ENCODE data around the gene PTF1A.
A peak's percentile ranks its signal among the peaks of the same experiment; 100 is the strongest.

Gene PTF1A, protein sequence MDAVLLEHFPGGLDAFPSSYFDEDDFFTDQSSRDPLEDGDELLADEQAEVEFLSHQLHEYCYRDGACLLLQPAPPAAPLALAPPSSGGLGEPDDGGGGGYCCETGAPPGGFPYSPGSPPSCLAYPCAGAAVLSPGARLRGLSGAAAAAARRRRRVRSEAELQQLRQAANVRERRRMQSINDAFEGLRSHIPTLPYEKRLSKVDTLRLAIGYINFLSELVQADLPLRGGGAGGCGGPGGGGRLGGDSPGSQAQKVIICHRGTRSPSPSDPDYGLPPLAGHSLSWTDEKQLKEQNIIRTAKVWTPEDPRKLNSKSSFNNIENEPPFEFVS

DNA sequence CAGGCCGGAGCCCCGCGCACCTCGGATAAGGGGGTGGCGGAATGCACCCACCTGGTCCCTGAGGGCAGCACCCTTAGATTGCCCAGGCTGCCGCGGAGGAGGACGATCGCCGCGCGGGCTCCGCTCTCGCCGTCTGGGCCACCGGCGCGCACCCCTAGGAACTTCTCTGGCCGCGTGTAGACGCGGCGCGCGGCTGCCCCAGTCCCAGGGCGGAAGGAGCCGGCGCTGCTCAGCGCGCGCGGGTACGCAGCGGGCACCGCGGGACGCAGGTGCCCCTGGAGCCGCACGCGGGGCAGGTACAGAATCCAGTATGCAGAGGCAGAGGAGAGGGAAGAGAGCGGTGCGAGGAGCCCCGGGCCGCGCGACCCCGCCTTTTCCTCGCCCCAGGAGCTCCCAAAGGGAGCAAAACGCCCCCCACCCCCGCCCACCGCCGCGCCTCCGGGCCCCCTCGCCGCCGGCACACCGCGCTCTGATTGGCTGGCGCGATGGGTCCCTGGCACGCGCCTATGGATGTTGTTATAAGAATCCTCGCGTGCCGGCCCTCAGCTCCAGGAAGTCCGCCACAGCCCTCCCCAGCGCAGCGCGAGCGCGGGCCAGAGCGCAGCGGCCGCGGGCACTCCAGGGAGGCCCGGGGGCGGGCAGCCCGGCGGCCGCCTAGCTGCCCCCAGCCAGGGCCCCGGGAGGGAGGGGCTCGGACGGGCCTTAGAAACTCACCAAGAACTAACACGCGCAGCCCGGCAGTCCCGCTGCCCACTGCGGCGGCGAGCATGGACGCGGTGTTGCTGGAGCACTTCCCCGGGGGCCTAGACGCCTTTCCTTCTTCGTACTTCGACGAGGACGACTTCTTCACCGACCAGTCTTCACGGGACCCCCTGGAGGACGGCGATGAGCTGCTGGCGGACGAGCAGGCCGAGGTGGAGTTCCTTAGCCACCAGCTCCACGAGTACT, at the start of gene PTF1A:
Gene PTF1A (plus strand): TSS at position 549 of the 948 bp plus-strand sequence. CDS start 219 bp downstream, at position 768.
- DNase-seq, result no peak

DNA sequence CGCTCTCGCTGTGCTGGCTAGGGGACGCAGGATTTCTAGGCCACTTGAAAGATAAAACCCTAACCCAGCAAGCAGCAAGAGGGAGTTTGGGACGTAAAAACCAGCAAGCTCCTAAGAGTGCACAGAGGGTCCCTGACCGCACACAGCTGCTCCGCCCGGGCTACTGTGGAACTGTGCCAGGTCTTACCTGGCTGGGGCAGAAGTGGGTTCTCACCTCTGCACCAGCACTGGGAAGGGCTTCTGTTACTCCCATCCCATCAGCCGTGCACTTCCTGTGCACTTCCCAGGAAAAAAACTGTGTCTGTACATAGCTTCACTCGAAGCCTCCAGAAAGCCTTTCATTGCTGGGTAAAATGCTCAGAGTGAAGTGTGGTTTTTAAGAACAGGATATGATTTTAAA, 45.9 kb upstream of the PTF1A start:
- no peak for DNase-seq

- DNase-seq, result no peak
Measured at GRCh38 chr10:23147035-23147434, 45.1 kb upstream of the PTF1A start.

- no peak for DNase-seq
Measured at GRCh38 chr10:23148214-23148613, 43.9 kb upstream of the PTF1A start.

DNA sequence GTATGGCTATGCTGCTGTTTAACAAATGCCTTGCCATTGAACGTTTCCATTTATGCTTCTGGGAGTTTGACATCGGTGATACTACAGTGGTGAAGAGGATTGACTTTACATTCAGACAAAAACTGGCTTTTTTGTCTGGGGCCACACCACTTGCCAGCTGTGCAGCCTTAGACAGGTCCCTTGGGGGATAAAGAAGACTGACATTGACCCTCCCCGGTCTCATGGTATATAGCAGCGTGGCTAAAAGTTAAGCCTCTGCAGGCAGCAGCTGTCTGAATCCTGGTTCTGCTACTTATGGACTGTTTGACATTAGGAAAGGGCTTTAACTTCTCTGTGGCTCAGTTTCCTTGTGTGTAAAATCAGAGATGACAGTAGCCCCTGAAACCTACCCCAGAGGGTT, 42.0 kb upstream of the PTF1A start:
- DNase-seq, result no peak

DNA sequence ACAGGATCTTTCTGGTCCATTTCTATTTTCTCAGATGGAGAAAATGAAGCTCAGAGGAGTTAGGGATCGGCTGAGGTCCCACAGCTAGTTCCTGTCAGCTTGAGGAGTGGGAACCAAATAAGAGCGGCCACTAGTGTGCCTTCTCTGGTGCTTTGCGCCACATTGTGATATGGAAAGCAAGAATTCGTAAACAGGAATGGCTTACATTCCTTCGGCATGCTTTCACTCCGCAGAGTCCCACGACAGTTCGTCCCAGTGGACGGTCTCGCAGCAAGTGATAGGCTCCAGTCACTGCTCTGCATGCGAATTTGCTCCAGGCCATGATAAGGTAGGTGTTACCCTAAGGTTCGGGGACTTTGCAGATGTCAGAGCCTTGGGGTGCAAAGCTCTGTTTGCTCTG, 41.5 kb upstream of the PTF1A start:
- DNase-seq, result no peak

DNA sequence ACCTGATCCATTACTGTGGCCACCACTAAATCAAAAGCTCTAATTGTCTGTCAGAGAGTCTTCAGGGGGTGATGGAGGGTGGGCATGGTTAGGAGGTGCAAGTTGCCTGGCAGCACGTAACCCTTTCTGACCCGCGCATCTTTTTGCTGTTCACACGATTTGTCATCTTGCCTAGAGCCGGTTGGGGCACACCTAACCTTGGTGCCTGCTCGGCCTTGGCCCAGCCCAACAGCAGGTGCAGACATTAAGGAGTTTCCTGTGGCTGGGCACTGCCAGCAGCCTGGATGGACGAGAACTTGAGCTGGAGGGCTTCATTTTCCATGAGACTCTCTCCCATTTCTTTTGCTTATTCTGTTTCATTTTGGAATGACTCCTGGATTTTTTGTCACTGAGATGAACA, 41.0 kb upstream of the PTF1A start:
- no peak for DNase-seq

DNA sequence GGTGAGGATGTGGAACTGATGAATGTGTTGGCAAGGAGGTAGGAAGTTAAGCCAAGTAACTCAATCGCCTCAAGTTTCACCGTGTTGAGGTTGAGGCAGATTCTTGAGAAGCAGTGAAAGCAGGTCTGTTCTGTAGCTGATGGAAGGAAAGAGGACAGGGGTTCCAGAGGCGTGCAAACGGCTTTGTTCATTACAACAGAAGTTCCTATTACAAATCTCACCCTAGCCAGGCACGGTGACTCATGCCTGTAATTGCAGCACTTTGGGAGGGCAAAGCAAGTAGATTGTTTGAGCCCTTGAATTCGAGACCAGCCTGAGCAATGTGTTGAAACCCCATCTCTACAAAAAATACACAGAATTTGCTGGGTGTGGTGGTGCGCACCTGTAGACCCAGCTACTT, 36.9 kb upstream of the PTF1A start:
- no peak for DNase-seq

- no peak for DNase-seq
Measured at GRCh38 chr10:23156447-23157150, 35.5 kb upstream of the PTF1A start.

DNA sequence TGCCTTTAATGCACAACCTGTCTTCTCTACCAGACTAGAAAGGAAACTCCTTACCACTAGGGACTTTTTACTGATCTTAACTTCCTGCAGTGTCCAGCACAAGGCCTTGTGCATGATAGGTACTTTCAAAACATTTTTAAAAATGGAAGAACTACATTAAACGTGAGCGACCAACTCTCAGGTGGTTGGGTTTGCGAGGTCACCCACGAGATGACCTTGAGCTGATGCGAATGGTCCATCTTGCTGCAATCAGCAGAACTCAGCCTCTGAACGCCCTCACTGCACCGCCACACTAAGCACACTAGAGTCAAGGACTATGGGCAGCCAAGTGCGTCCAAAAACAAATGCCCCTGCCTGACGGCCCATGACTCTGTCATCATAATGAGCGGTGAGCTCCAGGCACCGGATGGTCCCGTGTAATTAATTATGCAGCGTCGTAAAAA, 34.9 kb upstream of the PTF1A start:
- no peak for DNase-seq

- peak; percentile 41 for DNase-seq
Measured at GRCh38 chr10:23157691-23158369, 34.3 kb upstream of the PTF1A start.

- DNase-seq, result peak; percentile 56
Measured at GRCh38 chr10:23158370-23158769, 33.7 kb upstream of the PTF1A start.

DNA sequence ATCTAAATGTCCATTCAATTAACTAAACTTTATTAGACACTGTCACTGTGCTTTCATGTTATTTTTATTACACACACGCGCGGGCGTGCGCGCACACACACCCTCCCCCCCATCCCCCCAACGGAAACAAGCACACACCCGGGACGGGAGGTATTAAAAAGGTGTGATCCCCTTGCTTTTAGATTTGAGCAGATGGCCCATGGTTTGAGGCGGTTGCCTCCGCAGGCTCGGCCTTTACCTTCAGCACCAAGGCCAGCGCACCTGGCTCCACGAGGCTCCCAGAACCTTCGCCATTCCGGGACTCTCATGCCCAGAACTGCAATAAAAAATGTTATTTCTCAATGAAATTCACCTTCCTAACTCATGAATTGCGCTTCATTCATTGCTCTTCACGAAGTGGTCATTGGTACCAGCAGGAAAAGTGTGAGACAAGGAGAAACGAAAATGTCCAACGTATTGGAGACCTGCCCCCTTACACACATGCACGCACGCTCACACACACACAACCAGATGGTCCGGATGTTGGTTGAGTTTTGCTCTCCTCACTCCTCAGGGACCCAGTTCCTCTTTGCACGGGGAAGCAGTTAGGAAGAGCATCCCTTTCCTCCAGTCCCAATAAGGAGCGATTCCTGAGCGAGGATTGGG, 20.8 kb upstream of the PTF1A start:
- DNase-seq, result no peak

GRCh38 chr10:23172429-23173213, 19.5 kb upstream of the PTF1A start:
- no peak for DNase-seq

DNA sequence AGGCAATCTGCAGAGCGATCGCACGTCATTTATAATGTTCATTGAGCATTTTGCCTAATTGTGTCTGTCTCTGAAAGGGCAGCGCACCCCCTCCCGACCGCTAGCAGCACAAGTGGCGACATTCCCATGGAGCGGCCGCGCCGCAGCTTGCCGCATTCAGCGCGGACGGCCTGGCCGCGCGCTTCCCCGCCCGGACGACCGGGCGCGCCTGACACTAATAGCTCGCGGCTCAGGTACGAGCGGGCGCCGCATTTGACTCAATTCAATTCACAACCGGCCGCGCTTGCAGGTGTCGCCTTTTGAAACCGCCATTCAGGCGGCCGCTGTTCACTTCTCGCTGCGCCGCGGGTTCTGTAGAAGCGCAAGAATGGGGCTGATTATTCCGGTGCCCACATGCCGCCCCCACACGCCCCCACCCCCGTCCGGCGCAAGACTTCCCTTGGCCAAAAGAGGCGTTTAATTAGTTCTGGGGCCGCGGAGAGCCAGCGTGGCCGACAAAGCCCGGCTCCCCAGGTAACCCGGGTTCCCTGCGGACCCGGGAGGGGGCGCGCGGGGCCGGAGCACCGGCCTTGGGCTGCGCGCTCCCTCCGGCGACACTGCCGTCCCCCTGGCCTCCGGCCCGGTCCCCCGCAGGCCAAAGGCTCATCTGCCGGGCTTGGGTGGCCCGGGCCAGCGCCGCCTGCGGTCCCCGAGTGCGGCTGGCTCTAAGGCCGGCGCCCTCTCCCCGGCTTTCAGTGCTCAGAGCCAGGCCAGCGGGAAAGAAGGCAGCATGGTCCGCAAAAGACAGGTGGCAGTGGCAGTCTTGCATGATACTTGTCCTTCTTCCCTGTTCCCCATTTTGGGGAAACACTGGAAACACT, 18.7 kb upstream of the PTF1A start:
- no peak for DNase-seq

- no peak for DNase-seq
Measured at GRCh38 chr10:23174074-23174976, 17.8 kb upstream of the PTF1A start.

GRCh38 chr10:23174977-23175512, 17.1 kb upstream of the PTF1A start:
- no peak for DNase-seq

DNA sequence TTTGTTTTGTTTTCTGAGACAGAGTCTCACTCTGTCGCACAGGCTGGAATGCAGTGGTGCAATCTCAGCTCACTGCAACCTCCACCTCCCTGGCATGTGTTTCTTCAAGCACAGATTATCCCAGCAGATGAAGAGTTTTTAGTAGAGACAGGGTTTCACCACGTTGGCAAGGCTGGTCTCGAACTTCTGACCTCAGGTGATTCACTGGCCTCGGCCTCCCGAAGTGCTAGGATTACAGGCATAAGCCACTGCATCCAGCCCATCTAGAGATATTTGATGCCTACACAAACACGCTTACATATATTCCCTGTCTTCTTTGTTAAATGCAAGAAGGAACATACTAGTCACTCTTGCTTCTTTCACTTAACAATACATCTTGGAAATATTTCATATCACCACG, 5.9 kb upstream of the PTF1A start:
- DNase-seq, result no peak

GRCh38 chr10:23186697-23187096, 5.4 kb upstream of the PTF1A start:
- DNase-seq, result no peak

All from activated CD4-positive, alpha-beta T cell treated with anti-CD3 and anti-CD28 coated beads, Interleukin-2, Interleukin-6, amounts not matched to agents 100 ng/mL and 50 ng/mL, durations not matched to agents 16 hours and 8 hours (primary cell).